Measurements from ENCODE around the gene PLGRKT. TPM values are rescaled to one million over a fixed set of nuclear protein-coding genes. Genes with fewer than 3 reads are reported as not detected.

PLGRKT gene
- total RNA-seq, 1 experiment from 2014 or later: 19.2 TPM

DNA sequence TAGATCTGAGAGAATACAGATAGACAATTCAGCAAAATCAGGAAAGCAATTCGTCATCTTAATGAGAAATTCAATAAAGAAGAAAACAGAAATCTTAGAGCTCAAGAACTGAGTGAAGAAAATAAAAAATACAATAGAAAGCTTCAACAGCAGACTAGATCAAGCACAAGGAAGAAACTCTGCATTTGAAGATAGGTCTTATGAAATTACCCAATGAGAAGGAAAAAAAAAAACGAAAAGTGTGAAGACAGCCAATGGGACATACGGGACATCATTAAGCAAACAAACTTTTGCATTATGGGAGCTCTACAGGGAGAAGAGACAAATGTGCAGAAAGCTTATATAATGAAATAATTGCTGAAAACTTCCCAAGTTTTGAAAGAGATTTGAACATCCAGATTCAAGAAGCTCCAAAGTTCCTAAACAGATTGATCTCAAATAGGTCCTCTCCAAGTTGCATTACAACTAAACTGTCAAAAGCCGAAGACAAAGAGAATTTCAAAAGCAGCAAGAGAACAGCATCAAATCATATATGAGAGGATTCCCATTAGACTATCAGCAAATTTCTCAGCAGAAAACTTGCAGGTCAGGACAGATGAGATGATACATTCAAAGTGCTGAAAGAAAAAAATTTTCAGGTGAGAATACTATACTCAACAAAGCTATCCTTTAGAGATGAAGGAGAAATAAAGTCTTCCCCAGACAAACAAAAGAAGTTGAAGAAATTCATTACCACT lies 122.4 kb downstream of the PLGRKT start:
- Mint-ChIP-seq H3K4me3 (no peak overlapping the region), H3K36me3 (peaks cover 16% of the 10 kb centered on the region), H3K9me3 (peaks cover 24% of the 10 kb centered on the region), H3K27me3 (ENCODE audit: low read depth) (no peaks in the 10 kb centered on the region), H3K4me1 (no peaks in the 10 kb centered on the region), H3K27ac (no peak overlapping the region)
- ATAC-seq: no peak
- POLR2A ChIA-PET: interaction anchor here (0.6 kb wide), 1 partner anchor 24 kb away, joined by 3 read pairs; the partner anchor contains the start of gene RLN1
- CTCF ChIA-PET: no interaction called here
- no peak for DNase-seq (ENCODE audit: low spot score)
- TF ChIP-seq, protein P1, sequence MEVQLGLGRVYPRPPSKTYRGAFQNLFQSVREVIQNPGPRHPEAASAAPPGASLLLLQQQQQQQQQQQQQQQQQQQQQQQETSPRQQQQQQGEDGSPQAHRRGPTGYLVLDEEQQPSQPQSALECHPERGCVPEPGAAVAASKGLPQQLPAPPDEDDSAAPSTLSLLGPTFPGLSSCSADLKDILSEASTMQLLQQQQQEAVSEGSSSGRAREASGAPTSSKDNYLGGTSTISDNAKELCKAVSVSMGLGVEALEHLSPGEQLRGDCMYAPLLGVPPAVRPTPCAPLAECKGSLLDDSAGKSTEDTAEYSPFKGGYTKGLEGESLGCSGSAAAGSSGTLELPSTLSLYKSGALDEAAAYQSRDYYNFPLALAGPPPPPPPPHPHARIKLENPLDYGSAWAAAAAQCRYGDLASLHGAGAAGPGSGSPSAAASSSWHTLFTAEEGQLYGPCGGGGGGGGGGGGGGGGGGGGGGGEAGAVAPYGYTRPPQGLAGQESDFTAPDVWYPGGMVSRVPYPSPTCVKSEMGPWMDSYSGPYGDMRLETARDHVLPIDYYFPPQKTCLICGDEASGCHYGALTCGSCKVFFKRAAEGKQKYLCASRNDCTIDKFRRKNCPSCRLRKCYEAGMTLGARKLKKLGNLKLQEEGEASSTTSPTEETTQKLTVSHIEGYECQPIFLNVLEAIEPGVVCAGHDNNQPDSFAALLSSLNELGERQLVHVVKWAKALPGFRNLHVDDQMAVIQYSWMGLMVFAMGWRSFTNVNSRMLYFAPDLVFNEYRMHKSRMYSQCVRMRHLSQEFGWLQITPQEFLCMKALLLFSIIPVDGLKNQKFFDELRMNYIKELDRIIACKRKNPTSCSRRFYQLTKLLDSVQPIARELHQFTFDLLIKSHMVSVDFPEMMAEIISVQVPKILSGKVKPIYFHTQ (CRISPR knock-in tag; IDR thresholded peaks at IDR 0.05): no peak
- TF ChIP-seq FOXP1 (CRISPR knock-in tag; IDR thresholded peaks at IDR 0.05; ENCODE audit: borderline replicate concordance): no peak
- TF ChIP-seq TCF7 (CRISPR knock-in tag; IDR thresholded peaks at IDR 0.05; ENCODE audit: low read depth): no peak

DNA sequence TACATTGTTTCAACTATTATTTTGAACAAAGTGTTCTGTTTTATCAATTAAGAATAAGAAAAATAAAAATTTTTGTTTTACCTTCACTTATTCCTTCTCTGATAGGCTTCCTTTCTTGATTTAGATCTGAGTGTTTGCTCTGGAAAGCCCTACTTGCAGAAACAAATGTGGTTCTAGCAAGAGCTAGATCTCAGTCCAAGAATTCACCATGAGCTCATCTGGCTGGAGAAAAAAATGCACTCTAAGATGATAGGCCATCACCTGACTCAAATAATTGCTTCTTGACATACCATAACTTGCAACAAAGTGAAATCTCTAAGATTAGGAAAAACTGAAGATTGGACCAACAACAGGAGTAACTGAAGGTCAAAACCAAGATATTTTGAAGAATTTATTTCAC lies 126.9 kb downstream of the PLGRKT start:
- no peak overlapping the region for H3K27ac Mint-ChIP-seq
- H3K4me3 Mint-ChIP-seq: no peak overlapping the region
- ChIA-PET CTCF (interaction anchor here (1.3 kb wide), 1 partner anchor 10 kb away, joined by 4 read pairs; no protein-coding TSS in a partner anchor), POLR2A (no interaction called here)
- no peaks in the 10 kb centered on the region for H3K27me3 Mint-ChIP-seq (ENCODE audit: low read depth)
- peaks cover 11% of the 10 kb centered on the region for H3K36me3 Mint-ChIP-seq
- TF ChIP-seq SOX15 (CRISPR knock-in tag; IDR thresholded peaks at IDR 0.05) (no peak), ZNF671 (CRISPR knock-in tag; IDR thresholded peaks at IDR 0.05) (no peak), NFE2L1 (CRISPR knock-in tag; IDR thresholded peaks at IDR 0.05) (no peak), NR2C2 (CRISPR knock-in tag; IDR thresholded peaks at IDR 0.05) (no peak), GTF2I (CRISPR knock-in tag; conservative IDR thresholded peaks at IDR 0.05) (no peak), ZNF423 (CRISPR knock-in tag; IDR thresholded peaks at IDR 0.05) (no peak), TEAD4 (CRISPR knock-in tag; IDR thresholded peaks at IDR 0.05) (no peak), EMX1 (CRISPR knock-in tag; IDR thresholded peaks at IDR 0.05) (no peak), NR3C1 (CRISPR knock-in tag; conservative IDR thresholded peaks at IDR 0.05; ENCODE audit: low read depth) (no peak), PRRX2 (CRISPR knock-in tag; IDR thresholded peaks at IDR 0.05) (no peak), SP1 (CRISPR knock-in tag; conservative IDR thresholded peaks at IDR 0.05) (no peak), TCF7 (CRISPR knock-in tag; IDR thresholded peaks at IDR 0.05; ENCODE audit: low read depth) (no peak), MYBL2 (CRISPR knock-in tag; IDR thresholded peaks at IDR 0.05) (no peak), JUN (CRISPR knock-in tag; IDR thresholded peaks at IDR 0.05) (no peak)
- TF ChIP-seq, protein P2, sequence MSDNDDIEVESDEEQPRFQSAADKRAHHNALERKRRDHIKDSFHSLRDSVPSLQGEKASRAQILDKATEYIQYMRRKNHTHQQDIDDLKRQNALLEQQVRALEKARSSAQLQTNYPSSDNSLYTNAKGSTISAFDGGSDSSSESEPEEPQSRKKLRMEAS (CRISPR knock-in tag; IDR thresholded peaks at IDR 0.05): no peak
- TF ChIP-seq, protein P3, sequence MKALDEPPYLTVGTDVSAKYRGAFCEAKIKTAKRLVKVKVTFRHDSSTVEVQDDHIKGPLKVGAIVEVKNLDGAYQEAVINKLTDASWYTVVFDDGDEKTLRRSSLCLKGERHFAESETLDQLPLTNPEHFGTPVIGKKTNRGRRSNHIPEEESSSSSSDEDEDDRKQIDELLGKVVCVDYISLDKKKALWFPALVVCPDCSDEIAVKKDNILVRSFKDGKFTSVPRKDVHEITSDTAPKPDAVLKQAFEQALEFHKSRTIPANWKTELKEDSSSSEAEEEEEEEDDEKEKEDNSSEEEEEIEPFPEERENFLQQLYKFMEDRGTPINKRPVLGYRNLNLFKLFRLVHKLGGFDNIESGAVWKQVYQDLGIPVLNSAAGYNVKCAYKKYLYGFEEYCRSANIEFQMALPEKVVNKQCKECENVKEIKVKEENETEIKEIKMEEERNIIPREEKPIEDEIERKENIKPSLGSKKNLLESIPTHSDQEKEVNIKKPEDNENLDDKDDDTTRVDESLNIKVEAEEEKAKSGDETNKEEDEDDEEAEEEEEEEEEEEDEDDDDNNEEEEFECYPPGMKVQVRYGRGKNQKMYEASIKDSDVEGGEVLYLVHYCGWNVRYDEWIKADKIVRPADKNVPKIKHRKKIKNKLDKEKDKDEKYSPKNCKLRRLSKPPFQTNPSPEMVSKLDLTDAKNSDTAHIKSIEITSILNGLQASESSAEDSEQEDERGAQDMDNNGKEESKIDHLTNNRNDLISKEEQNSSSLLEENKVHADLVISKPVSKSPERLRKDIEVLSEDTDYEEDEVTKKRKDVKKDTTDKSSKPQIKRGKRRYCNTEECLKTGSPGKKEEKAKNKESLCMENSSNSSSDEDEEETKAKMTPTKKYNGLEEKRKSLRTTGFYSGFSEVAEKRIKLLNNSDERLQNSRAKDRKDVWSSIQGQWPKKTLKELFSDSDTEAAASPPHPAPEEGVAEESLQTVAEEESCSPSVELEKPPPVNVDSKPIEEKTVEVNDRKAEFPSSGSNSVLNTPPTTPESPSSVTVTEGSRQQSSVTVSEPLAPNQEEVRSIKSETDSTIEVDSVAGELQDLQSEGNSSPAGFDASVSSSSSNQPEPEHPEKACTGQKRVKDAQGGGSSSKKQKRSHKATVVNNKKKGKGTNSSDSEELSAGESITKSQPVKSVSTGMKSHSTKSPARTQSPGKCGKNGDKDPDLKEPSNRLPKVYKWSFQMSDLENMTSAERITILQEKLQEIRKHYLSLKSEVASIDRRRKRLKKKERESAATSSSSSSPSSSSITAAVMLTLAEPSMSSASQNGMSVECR (CRISPR knock-in tag; IDR thresholded peaks at IDR 0.05; ENCODE audit: borderline replicate concordance): no peak
- TF ChIP-seq, protein P4, sequence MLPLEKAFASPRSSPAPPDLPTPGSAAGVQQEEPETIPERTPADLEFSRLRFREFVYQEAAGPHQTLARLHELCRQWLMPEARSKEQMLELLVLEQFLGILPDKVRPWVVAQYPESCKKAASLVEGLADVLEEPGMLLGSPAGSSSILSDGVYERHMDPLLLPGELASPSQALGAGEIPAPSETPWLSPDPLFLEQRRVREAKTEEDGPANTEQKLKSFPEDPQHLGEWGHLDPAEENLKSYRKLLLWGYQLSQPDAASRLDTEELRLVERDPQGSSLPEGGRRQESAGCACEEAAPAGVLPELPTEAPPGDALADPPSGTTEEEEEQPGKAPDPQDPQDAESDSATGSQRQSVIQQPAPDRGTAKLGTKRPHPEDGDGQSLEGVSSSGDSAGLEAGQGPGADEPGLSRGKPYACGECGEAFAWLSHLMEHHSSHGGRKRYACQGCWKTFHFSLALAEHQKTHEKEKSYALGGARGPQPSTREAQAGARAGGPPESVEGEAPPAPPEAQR (CRISPR knock-in tag; IDR thresholded peaks at IDR 0.05): no peak
- TF ChIP-seq, protein P5, sequence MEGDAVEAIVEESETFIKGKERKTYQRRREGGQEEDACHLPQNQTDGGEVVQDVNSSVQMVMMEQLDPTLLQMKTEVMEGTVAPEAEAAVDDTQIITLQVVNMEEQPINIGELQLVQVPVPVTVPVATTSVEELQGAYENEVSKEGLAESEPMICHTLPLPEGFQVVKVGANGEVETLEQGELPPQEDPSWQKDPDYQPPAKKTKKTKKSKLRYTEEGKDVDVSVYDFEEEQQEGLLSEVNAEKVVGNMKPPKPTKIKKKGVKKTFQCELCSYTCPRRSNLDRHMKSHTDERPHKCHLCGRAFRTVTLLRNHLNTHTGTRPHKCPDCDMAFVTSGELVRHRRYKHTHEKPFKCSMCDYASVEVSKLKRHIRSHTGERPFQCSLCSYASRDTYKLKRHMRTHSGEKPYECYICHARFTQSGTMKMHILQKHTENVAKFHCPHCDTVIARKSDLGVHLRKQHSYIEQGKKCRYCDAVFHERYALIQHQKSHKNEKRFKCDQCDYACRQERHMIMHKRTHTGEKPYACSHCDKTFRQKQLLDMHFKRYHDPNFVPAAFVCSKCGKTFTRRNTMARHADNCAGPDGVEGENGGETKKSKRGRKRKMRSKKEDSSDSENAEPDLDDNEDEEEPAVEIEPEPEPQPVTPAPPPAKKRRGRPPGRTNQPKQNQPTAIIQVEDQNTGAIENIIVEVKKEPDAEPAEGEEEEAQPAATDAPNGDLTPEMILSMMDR (IDR thresholded peaks at IDR 0.05): no peak
- TF ChIP-seq, protein P6, sequence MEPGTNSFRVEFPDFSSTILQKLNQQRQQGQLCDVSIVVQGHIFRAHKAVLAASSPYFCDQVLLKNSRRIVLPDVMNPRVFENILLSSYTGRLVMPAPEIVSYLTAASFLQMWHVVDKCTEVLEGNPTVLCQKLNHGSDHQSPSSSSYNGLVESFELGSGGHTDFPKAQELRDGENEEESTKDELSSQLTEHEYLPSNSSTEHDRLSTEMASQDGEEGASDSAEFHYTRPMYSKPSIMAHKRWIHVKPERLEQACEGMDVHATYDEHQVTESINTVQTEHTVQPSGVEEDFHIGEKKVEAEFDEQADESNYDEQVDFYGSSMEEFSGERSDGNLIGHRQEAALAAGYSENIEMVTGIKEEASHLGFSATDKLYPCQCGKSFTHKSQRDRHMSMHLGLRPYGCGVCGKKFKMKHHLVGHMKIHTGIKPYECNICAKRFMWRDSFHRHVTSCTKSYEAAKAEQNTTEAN (CRISPR knock-in tag; IDR thresholded peaks at IDR 0.05): no peak
- peaks cover 12% of the 10 kb centered on the region for H3K9me3 Mint-ChIP-seq
- DNase-seq (ENCODE audit: low spot score): no peak
- no peaks in the 10 kb centered on the region for H3K4me1 Mint-ChIP-seq
- no peak for ATAC-seq
